Activated CD4-positive, alpha-beta T cell treated with anti-CD3 and anti-CD28 coated beads, Interleukin-2, amount 50 U/mL, for 48 hours (primary cell): ENCODE measurements around the gene PRRX2.
"Not testable (repeated sequence)": the region's sequence is repeated elsewhere in the genome, so short reads cannot be mapped to it uniquely, and the experiment has no call there.

ENCODE experiments used
- DNase-seq, 2 experiments: peaks; one replicate each; pipeline ENCODE4 v3.0.0-alpha.2; 2020

PRRX2 gene

GRCh38 chr9:129655154-129655553, 10.3 kb upstream of the PRRX2 start:
- DNase-seq, result no peak

- no peak for DNase-seq
These were observed 9.8 kb upstream of the PRRX2 start for GRCh38 chr9:129655696-129656095.

- no peak for DNase-seq
These were observed 8.6 kb upstream of the PRRX2 start for GRCh38 chr9:129656795-129657390.

- DNase-seq, result no peak
These were observed 4.4 kb upstream of the PRRX2 start for GRCh38 chr9:129661029-129661428.

GRCh38 chr9:129662239-129662638, 3.2 kb upstream of the PRRX2 start:
- not testable (repeated sequence) for DNase-seq

GRCh38 chr9:129664746-129665388, 580 bp upstream of the PRRX2 start:
- no peak for DNase-seq

GRCh38 chr9:129665814-129666520, 520 bp downstream of the PRRX2 start:
- DNase-seq, result no peak

- no peak for DNase-seq
These were observed 1.1 kb downstream of the PRRX2 start for GRCh38 chr9:129666575-129666974.

GRCh38 chr9:129667378-129667777, 1.9 kb downstream of the PRRX2 start:
- no peak for DNase-seq

- no peak for DNase-seq
These were observed 2.4 kb downstream of the PRRX2 start for GRCh38 chr9:129667850-129668249.

GRCh38 chr9:129669141-129669718, 3.8 kb downstream of the PRRX2 start:
- no peak for DNase-seq

- no peak for DNase-seq
These were observed 4.5 kb downstream of the PRRX2 start for GRCh38 chr9:129669946-129670345.

GRCh38 chr9:129671065-129671464, 5.6 kb downstream of the PRRX2 start:
- no peak for DNase-seq

GRCh38 chr9:129671519-129671918, 6.1 kb downstream of the PRRX2 start:
- peak; percentile 20 to 30 for DNase-seq

- no peak for DNase-seq
These were observed 7.3 kb downstream of the PRRX2 start for GRCh38 chr9:129672702-129673101.

- no peak for DNase-seq
These were observed 8.2 kb downstream of the PRRX2 start for GRCh38 chr9:129673602-129674001.

- DNase-seq, result no peak
These were observed 8.8 kb downstream of the PRRX2 start for GRCh38 chr9:129674229-129674628.

GRCh38 chr9:129675620-129676019, 10.2 kb downstream of the PRRX2 start:
- no peak for DNase-seq

GRCh38 chr9:129676287-129676686, 10.8 kb downstream of the PRRX2 start:
- DNase-seq, result no peak

- DNase-seq, result no peak
These were observed 11.5 kb downstream of the PRRX2 start for GRCh38 chr9:129676975-129677374.

- no peak for DNase-seq
These were observed 12.0 kb downstream of the PRRX2 start for GRCh38 chr9:129677456-129677855.

- no peak for DNase-seq
These were observed 13.4 kb downstream of the PRRX2 start for GRCh38 chr9:129678844-129679243.

- DNase-seq, result no peak
These were observed 14.1 kb downstream of the PRRX2 start for GRCh38 chr9:129679537-129679936.

GRCh38 chr9:129681924-129682323, 16.5 kb downstream of the PRRX2 start:
- DNase-seq, result no peak
